ENCODE measurements around the gene LIX1L.

GRCh38 chr1:145983960-145984830 lies 26.4 kb upstream of the LIX1L start:
- TF ChIP-seq CTCF (conservative IDR thresholded peaks at IDR 0.05; ENCODE audit: low read length) (no peak), EZH2phosphoT487 (IDR thresholded peaks at IDR 0.05; ENCODE audit: borderline replicate concordance) (no peak)

Data from Loucy (cell line).